HL-60 (cell line): ENCODE data around the gene MTMR12.
"Not testable (repeated sequence)": the region's sequence is repeated elsewhere in the genome, so short reads cannot be mapped to it uniquely, and the experiment has no call there.

ENCODE experiments used
- DNase-seq, 2 experiments: peaks; one replicate each; pipeline ENCODE4 v3.0.0-alpha.2; 2010 to 2020; ENCODE audit warnings: low read depth in 1 of 2, low spot score in 1 of 2
- H3K27ac ChIP-seq: fragments of 250-450 bp; sonication (Bioruptor Pico); replicated peaks from 2 replicates; pipeline ENCODE4 v1.5.1; 2020; ENCODE audit warnings: mild to moderate bottlenecking, moderate library complexity
- H3K27me3 ChIP-seq: fragments of 250-450 bp; sonication (Bioruptor Pico); 2 replicates; pipeline ENCODE4 v1.5.1; 2021; ENCODE audit warnings: mild to moderate bottlenecking, moderate library complexity; ENCODE audit not compliant: insufficient read depth, poor library complexity, severe bottlenecking
- H3K4me3 ChIP-seq: replicated peaks from 2 replicates; pipeline ENCODE4 v1.5.1; 2011; ENCODE audit warnings: mild to moderate bottlenecking, control low read depth, low read length; ENCODE audit not compliant: insufficient read depth
- CTCF ChIP-seq: IDR thresholded peaks from one replicate; pipeline ENCODE4 v1.5.1; 2011; ENCODE audit warnings: low read length, control low read depth, inconsistent platforms; ENCODE audit not compliant: insufficient read depth
- GABPA ChIP-seq: IDR thresholded peaks from 2 replicates; pipeline ENCODE4 v1.6.1; 2012; ENCODE audit warnings: low read depth
- POLR2AphosphoS5 ChIP-seq: IDR thresholded peaks from 2 replicates; pipeline ENCODE4 v1.6.1; 2012; ENCODE audit warnings: low read depth
- REST ChIP-seq: IDR thresholded peaks from 2 replicates; pipeline ENCODE4 v1.6.1; 2012; ENCODE audit warnings: low read depth; ENCODE audit not compliant: insufficient replicate concordance
- SPI1 ChIP-seq: IDR thresholded peaks from 2 replicates; pipeline ENCODE4 v1.6.1; 2012; ENCODE audit warnings: low read depth, mild to moderate bottlenecking, borderline replicate concordance

MTMR12 gene

GRCh38 chr5:32283061-32283460 lies 29.7 kb downstream of the MTMR12 start:
- TF ChIP-seq REST (no peak), SPI1 (no peak), POLR2AphosphoS5 (no peak), CTCF (no peak), GABPA (no peak)
- no peak overlapping the region for H3K27ac ChIP-seq
- no peak overlapping the region for H3K4me3 ChIP-seq
- no peak for DNase-seq
- H3K27me3 ChIP-seq = no peaks in the 10 kb centered on the region

DNA sequence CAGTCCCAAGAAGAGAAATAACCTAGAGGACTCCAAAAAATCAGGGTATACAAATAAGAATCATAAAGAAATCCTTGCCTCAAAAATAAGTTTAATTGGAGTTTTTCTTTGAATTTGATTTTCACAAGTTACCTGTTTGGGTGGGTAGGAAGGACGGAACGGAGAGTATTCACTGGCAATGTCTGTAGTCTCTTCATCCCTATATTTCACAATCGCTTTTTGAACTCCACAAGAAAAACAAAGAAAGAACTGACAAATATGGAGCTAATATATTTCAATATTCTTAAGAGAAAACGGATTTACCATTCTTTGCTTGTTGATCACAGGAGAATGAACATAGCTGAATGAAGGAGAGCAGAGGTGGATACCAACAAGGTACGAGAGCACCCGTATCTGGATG lies 30.1 kb downstream of the MTMR12 start:
- H3K27me3 ChIP-seq = no peaks in the 10 kb centered on the region
- H3K4me3 ChIP-seq = no peak overlapping the region
- TF ChIP-seq POLR2AphosphoS5 (no peak), GABPA (no peak), SPI1 (no peak), CTCF (no peak), REST (no peak)
- no peak overlapping the region for H3K27ac ChIP-seq
- DNase-seq = no peak

DNA sequence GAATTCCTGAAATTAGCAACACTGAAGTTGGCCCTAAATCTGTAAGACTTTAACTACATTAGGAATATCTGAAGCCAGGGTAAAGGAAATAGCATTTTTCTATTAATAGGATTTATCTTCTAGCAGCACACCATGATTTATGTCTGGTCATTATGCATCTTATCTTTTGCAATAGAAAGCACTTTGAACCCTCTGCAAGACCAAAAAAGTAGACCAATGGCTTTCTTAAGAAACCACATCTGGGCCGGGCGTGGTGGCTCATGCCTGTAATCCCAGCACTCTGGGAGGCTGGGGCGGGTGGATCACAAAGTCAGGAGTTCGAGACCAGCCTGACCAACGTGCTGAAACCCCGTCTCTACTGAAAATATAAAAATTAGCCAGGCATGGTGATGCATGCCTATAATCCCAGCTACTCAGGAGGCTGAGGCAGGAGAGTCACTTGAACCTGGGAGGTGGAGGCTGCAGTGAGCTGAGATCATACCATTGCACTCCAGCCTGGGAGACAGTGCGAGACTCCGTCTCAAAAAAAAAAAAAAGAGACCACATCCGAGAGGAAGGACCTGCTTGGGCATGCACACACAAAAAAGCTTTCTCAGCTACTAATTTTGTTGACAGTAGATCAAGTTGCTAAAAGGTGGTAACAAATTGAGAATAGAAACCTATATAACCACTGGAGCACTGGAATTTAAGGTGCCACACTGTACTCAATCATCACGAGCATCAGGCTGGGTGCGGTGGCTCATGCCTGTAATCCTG lies 31.2 kb downstream of the MTMR12 start:
- not testable (repeated sequence) for H3K27ac ChIP-seq, DNase-seq, H3K4me3 ChIP-seq, H3K27me3 ChIP-seq

DNA sequence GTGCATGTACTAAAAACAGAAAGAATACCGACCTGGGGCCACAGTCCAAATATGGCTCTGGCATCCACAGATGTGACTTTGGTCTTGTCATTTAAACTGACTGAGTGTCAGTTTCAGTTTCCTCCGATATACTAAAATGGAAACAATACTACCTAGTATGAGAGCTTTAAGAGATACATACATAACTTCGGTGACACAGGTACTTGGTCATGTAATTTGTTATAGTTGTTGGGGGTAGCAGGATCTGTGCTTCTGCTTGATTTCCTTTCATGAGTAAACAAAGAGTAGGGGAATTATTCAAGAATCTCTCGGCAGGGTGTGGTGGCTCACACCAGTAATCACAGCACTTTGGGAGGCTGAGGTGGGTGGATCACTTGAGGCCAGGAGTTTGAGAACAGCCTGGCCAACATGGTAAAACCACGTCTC lies 32.1 kb downstream of the MTMR12 start:
- no peak for DNase-seq
- no peak overlapping the region for H3K27ac ChIP-seq
- TF ChIP-seq SPI1 (no peak), CTCF (no peak), REST (no peak), POLR2AphosphoS5 (no peak), GABPA (no peak)
- no peak overlapping the region for H3K4me3 ChIP-seq
- no peaks in the 10 kb centered on the region for H3K27me3 ChIP-seq
